Renal cortical epithelial cell (primary cell): ENCODE measurements around the gene ANK2. TPM values are rescaled to one million over a fixed set of nuclear protein-coding genes. Genes with fewer than 3 reads are reported as not detected.

Experiments
- DNase-seq: peaks from one replicate; pipeline ENCODE4 v3.0.0-alpha.2; 2011; ENCODE audit warnings: low read depth
- total RNA-seq: library from RNA; depleted of rRNA; stranded (reverse); fragments of >200 nt; gene quantifications from 2 replicates; pipeline ENCODE4 v1.2.3, GENCODE V29; 2014

The ANK2 gene
- total RNA-seq, 1 donor from 2014 or later = 17.7 TPM

GRCh38 chr4:113094331-113094730, 44.9 kb downstream of the ANK2 start:
- no peak for DNase-seq

- peak; percentile 30 for DNase-seq
Measured at GRCh38 chr4:113094802-113095201, 45.3 kb downstream of the ANK2 start.

- peak; percentile 56 for DNase-seq
Measured at GRCh38 chr4:113101669-113102068, 52.2 kb downstream of the ANK2 start.

- DNase-seq = no peak
Measured at GRCh38 chr4:113103556-113103955, 54.1 kb downstream of the ANK2 start.

- DNase-seq = peak; percentile 73
Measured at GRCh38 chr4:113106108-113106507, 56.7 kb downstream of the ANK2 start.

GRCh38 chr4:113109106-113109718, 59.8 kb downstream of the ANK2 start:
- DNase-seq = peak; percentile 17

- DNase-seq = no peak
Measured at GRCh38 chr4:113112338-113112978, 63.0 kb downstream of the ANK2 start.

GRCh38 chr4:113113151-113113550, 63.7 kb downstream of the ANK2 start:
- no peak for DNase-seq

GRCh38 chr4:113114884-113115283, 65.4 kb downstream of the ANK2 start:
- DNase-seq = no peak

GRCh38 chr4:113116414-113117357, 67.2 kb downstream of the ANK2 start:
- peak; percentile 43 for DNase-seq

- DNase-seq = no peak
Measured at GRCh38 chr4:113117358-113117702, 67.9 kb downstream of the ANK2 start.

GRCh38 chr4:113122066-113122465, 72.6 kb downstream of the ANK2 start:
- no peak for DNase-seq

GRCh38 chr4:113125418-113125817, 76.0 kb downstream of the ANK2 start:
- no peak for DNase-seq

GRCh38 chr4:113131136-113131535, 81.7 kb downstream of the ANK2 start:
- no peak for DNase-seq

- DNase-seq = no peak
Measured at GRCh38 chr4:113131621-113132020, 82.2 kb downstream of the ANK2 start.

GRCh38 chr4:113141901-113142346, 92.5 kb downstream of the ANK2 start:
- DNase-seq = peak; percentile 90

GRCh38 chr4:113142351-113142750, 92.9 kb downstream of the ANK2 start:
- DNase-seq = no peak

GRCh38 chr4:113144091-113144490, 94.6 kb downstream of the ANK2 start:
- DNase-seq = no peak

GRCh38 chr4:113145147-113145518, 95.7 kb downstream of the ANK2 start:
- DNase-seq = no peak

GRCh38 chr4:113145519-113146291, 96.3 kb downstream of the ANK2 start:
- DNase-seq = peak; percentile 75

GRCh38 chr4:113146876-113147358, 97.5 kb downstream of the ANK2 start:
- peak; percentile 66 for DNase-seq
